Activated T-helper 2 cell treated with anti-CD3 and anti-CD28 coated beads, Interferon-gamma antibody, Interleukin-2, Interleukin-4, amounts not matched to agents 10 μg/mL and 5 μg/mL and 100 μg/mL, durations not matched to agents 14 hours and 24 hours and 36 hours (primary cell): ENCODE data around the gene NARS2. TPM values are rescaled to one million over a fixed set of nuclear protein-coding genes. Genes with fewer than 3 reads are reported as not detected.
"Not testable (repeated sequence)": the region's sequence is repeated elsewhere in the genome, so short reads cannot be mapped to it uniquely, and the experiment has no call there.

Source experiments
- DNase-seq: peaks from one replicate; pipeline ENCODE4 v3.0.0; 2021; ENCODE audit warnings: low spot score
- H3K27ac Mint-ChIP-seq: one replicate; pipeline ENCODE4 v1.8.0; 2021; ENCODE audit warnings: mixed read lengths
- H3K27me3 Mint-ChIP-seq: one replicate; pipeline ENCODE4 v1.8.0; 2021; ENCODE audit warnings: low read depth, mixed read lengths
- H3K36me3 Mint-ChIP-seq: one replicate; pipeline ENCODE4 v1.8.0; 2021; ENCODE audit warnings: low read depth, mixed read lengths
- H3K4me1 Mint-ChIP-seq: one replicate; pipeline ENCODE4 v1.8.0; 2021; ENCODE audit warnings: low read depth, mixed read lengths
- H3K4me3 Mint-ChIP-seq: one replicate; pipeline ENCODE4 v1.8.0; 2021; ENCODE audit warnings: low read depth, mild to moderate bottlenecking, moderate library complexity, mixed read lengths
- H3K9me3 Mint-ChIP-seq: one replicate; pipeline ENCODE4 v1.8.0; 2021; ENCODE audit warnings: mixed read lengths
- intact Hi-C: fragments of 100-400 bp; cut with micrococcal nuclease; formaldehyde crosslinking; loops from one replicate; pipeline ENCODE4 v1.15.1; 2023
- total RNA-seq: library from RNA; stranded (reverse); gene quantifications from 2 replicates; pipeline ENCODE4 v1.2.3, GENCODE V29; 2022

Gene NARS2
- total RNA-seq, 1 donor from 2014 or later: 34.1 TPM

DNA sequence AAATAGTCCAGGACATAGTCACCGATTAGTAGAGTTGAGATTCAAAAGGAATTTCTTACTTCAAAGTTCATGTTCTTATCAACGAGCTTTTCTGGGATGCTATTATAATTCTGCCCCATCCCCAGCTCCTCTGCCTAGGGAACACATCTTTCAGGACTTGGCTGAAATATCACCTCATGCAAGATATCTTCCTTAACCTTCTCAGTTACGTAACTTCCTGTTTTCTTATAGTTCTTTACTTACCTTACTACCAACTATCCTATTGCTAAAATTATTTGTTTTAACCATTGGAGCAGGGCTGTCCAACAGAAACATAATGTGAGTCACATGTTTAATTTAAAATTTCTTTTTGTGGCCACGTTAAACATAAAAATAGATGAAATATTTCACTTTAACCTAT, 2.3 kb downstream of the NARS2 start:
- H3K36me3 Mint-ChIP-seq: peaks cover 46% of the 10 kb centered on the region
- no peak overlapping the region for H3K27ac Mint-ChIP-seq
- intact Hi-C loops: loop anchor here (5.0 kb wide), 1 partner anchor 750 kb away; the partner anchor contains the start of genes AAMDC and RSF1

DNA sequence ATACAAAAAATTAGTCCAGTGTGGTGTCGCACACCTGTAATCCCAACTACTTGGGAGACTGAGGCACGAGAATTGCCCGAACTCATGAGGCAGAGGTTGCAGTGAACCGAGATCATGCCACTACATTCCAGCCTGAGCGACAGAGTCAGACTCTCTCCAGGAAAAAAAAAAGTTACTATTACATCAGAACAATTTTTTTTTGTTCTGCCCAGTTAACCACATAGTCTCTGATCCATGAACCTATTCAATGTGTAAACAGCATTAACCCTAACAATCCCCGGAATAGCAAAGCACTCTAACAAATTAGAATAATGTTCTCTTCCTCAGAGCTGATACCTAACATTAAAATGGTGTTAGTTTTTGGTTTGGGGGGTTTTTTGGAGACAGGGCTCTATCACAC, 4.6 kb downstream of the NARS2 start:
- H3K4me3 Mint-ChIP-seq: no peak overlapping the region
- H3K4me1 Mint-ChIP-seq: peaks cover 42% of the 10 kb centered on the region
- H3K27me3 Mint-ChIP-seq: no peaks in the 10 kb centered on the region
- peaks cover 65% of the 10 kb centered on the region for H3K36me3 Mint-ChIP-seq
- H3K27ac Mint-ChIP-seq: no peak overlapping the region
- no peaks in the 10 kb centered on the region for H3K9me3 Mint-ChIP-seq
- DNase-seq: no peak
- intact Hi-C loops: loop anchor here (5.0 kb wide), 1 partner anchor 748 kb away; the partner anchor contains the start of genes AAMDC and RSF1

More for the DNA sequence above, 2.3 kb downstream of the NARS2 start:
- Mint-ChIP-seq H3K4me1 (peaks cover 31% of the 10 kb centered on the region), H3K4me3 (peak overlapping the region; percentile 93), H3K9me3 (no peaks in the 10 kb centered on the region), H3K27me3 (peaks cover 2% of the 10 kb centered on the region)
- no peak for DNase-seq

DNA sequence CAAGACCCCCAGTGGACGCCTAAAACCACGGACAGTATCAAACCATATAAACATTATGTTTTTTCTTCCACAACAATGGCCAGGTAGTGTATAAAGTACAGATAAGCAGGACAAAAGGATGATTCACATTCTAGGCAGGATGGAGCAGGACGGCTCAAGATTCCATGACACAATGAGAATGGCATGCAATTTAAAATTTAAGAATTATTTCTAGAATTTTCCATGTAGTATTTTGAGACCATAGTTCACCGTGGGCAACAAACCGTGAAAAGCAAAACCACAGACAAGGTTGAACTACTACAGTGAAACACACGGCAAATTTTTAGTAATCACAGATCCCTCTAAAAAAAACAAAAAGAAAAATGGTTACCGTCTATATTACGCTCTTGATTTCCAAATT, 7.5 kb downstream of the NARS2 start:
- no peak overlapping the region for H3K4me3 Mint-ChIP-seq
- H3K27me3 Mint-ChIP-seq: no peaks in the 10 kb centered on the region
- intact Hi-C loops: no loop called here
- H3K4me1 Mint-ChIP-seq: peaks cover 42% of the 10 kb centered on the region
- no peaks in the 10 kb centered on the region for H3K9me3 Mint-ChIP-seq
- H3K27ac Mint-ChIP-seq: no peak overlapping the region
- peaks cover 64% of the 10 kb centered on the region for H3K36me3 Mint-ChIP-seq
- no peak for DNase-seq

DNA sequence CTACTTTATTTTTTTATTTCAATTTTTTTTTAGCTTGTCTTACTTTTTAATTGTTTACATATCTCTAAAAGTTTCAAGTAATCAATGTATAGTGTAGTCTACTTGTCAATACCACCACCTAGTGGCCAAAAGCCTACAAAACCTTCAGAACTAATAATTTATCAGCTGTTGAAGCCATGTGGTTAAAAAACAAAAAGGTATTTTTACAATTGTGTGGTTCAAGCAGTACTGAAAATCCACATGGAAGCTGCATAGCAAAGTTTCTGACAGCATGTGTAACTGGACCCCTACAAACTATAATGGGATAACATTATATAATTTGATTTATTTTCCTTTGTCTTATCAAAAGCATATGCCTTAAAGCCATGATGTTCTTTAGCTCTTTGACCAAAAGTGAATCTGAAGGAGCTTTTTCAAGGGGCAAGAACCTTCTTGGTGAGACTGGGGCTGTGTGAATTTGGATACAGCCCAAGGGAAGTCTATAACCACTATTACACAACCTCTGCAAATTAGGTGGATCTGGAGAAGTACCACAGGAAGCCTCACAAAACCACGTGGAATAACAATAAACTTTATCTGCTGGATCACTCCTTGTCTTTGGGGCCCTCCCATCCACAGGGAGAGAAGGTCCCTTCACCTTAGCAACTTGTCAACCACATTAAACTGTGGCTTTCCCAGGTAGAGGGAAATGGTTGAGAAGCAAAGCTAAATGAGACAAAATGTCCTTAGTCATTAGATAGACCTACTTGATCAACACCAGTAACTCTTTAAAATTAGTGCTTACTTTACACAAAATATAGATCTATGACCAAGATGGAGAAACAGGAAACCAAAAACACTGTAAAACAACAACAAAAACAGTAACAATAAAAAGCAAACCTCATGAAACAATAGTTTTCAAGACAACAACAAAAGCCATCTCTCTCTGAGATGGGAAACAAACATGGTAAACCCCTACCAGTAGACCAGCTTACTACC, 9.9 kb downstream of the NARS2 start:
- H3K36me3 Mint-ChIP-seq: peaks cover 51% of the 10 kb centered on the region

DNA sequence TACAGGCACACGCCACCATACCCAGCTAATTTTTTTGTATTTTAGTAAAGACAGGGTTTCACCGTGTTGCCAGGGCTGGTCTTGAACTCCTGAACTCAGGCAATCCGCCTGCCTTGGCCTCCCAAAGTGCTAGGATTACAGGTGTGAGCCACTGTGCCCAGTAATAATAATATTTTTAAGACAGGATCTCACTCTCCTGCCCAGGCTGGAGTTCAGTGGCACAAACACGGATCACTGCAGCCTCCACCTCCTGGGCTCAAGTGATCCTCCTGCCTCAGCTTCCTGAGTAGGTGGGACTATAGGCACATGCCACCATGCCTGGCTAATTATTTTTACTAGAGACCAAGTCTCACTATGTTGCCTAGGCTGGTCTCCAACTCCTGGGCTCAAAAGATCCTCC, 10.6 kb downstream of the NARS2 start:
- not testable (repeated sequence) for DNase-seq
- Mint-ChIP-seq H3K4me1 (peaks cover 60% of the 10 kb centered on the region), H3K27ac (peak overlapping the region; percentile 76)

More for the DNA sequence above, 9.9 kb downstream of the NARS2 start:
- H3K4me3 Mint-ChIP-seq: no peak overlapping the region
- H3K4me1 Mint-ChIP-seq: peaks cover 53% of the 10 kb centered on the region
- H3K27me3 Mint-ChIP-seq: no peaks in the 10 kb centered on the region
- peak; percentile 26 for DNase-seq
- intact Hi-C loops: loop anchor here (1.0 to 5.0 kb wide), 7 partner anchors 97 to 427 kb away; partner anchors contain the start of genes ALG8 and GAB2
- peak overlapping the region; percentile 76 for H3K27ac Mint-ChIP-seq
- no peaks in the 10 kb centered on the region for H3K9me3 Mint-ChIP-seq

DNA sequence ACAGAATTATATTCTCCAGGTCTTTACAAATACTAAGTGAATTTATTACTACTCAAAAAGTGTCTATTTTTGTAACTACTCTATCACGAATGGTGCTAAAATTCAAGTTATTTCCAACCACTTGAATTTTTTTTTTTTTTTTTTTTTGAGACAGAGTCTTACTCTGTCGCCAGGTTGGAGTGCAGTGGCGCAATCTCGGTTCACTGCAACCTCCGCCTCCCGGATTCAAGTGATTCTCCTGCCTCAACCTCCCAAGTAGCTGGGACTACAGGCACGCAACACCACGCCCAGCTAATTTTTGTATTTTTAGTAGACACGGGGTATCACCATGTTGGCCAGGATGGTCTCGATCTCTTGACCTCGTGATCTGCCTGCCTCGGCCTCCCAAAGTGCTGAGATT, 11.6 kb downstream of the NARS2 start:
- not testable (repeated sequence) for H3K9me3 Mint-ChIP-seq, H3K27me3 Mint-ChIP-seq, H3K4me3 Mint-ChIP-seq, H3K27ac Mint-ChIP-seq, DNase-seq
- Mint-ChIP-seq H3K36me3 (peaks cover 56% of the 10 kb centered on the region), H3K4me1 (peaks cover 62% of the 10 kb centered on the region)
- intact Hi-C loops: loop anchor here (2.0 to 5.0 kb wide), 5 partner anchors 96 to 426 kb away; partner anchors contain the start of gene ALG8

More for the DNA sequence above, 10.6 kb downstream of the NARS2 start:
- H3K36me3 Mint-ChIP-seq: peaks cover 56% of the 10 kb centered on the region
- H3K27me3 Mint-ChIP-seq, H3K9me3 Mint-ChIP-seq, H3K4me3 Mint-ChIP-seq: not testable (repeated sequence)
- intact Hi-C loops: loop anchor here (1.0 to 5.0 kb wide), 7 partner anchors 97 to 427 kb away; partner anchors contain the start of genes ALG8 and GAB2

DNA sequence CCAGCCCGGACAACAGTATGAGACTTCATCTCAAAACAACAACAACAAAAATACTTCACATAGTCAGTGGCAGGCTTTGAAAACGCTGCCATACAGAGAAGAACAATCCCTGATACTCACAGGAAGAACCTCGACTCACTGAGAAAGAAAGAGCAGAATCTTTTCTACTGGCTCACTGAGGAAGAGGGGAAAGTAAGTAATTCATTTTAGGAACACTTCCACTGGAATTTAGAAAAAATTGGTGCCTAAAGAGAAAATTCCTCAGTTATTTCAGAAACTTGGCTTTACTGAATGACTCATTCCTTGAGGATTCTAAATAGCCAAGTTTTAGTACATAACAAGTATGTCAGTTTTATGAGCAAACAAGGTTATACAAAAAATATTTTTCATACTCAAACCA, 12.3 kb downstream of the NARS2 start:
- Mint-ChIP-seq H3K27me3 (no peaks in the 10 kb centered on the region), H3K4me1 (peaks cover 62% of the 10 kb centered on the region), H3K4me3 (peak overlapping the region; percentile 34), H3K36me3 (peaks cover 55% of the 10 kb centered on the region), H3K27ac (peak overlapping the region; percentile 84), H3K9me3 (no peaks in the 10 kb centered on the region)
- intact Hi-C loops: loop anchor here (2.0 to 5.0 kb wide), 5 partner anchors 95 to 425 kb away; partner anchors contain the start of gene ALG8
- no peak for DNase-seq

DNA sequence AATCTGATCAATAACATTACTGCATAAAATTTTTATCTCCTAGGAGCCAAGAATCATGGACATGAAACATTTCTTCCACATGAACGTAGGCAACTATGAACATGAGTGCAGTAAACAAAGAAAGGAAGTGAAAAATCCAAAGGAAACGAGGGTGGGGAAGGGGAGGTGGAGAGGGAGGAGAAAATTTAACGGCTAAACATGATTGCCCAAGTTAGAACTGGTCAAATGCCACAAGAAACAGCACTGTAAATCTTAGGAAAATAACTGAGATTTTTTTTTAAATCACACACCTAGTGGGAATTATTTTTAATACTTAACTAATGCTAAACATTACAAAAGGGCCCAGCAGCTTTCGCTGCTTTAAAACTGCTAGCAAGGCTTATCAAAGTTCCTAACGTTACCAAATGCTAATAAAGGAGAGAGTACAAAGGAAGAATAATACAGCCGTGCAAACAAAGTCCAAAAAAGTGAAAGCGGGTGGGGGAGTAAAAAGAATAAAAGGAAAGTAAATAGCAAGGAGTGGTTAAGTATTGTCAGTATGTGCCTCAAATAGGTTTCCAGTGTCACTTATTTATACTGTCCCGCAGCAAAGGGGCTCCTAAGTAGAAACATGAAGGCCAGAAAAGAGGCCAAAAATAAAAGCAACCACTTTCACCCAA, 13.7 kb downstream of the NARS2 start:
- intact Hi-C loops: loop anchor here (5.0 kb wide), 4 partner anchors 94 to 424 kb away; partner anchors contain the start of gene ALG8
- Mint-ChIP-seq H3K36me3 (peaks cover 59% of the 10 kb centered on the region), H3K4me3 (peak overlapping the region; percentile 67), H3K27me3 (no peaks in the 10 kb centered on the region), H3K27ac (peak overlapping the region; percentile 84), H3K4me1 (peaks cover 68% of the 10 kb centered on the region), H3K9me3 (peaks cover 4% of the 10 kb centered on the region)
- no peak for DNase-seq

DNA sequence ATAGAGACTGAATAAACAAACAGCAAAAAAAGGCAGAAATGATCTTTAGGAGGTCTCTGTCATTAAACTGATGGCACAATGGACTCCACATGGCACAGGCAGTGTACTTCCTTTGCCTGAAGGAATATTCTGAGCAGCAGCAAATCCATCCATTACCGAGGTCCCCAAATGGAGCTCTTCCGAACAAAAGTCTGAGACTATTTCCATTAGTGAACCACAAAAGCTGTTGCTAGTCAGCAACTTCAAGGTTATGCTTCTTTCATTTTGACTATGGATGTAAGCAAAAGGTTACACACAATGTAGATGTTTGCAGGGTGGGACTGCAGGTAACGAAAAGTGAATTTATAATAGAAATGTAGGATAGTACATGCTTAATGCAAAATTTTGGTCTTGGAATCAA, 14.5 kb downstream of the NARS2 start:
- no peaks in the 10 kb centered on the region for H3K27me3 Mint-ChIP-seq
- H3K4me1 Mint-ChIP-seq: peaks cover 67% of the 10 kb centered on the region
- peaks cover 59% of the 10 kb centered on the region for H3K36me3 Mint-ChIP-seq
- H3K9me3 Mint-ChIP-seq: peaks cover 8% of the 10 kb centered on the region
- intact Hi-C loops: loop anchor here (5.0 kb wide), 4 partner anchors 93 to 423 kb away; partner anchors contain the start of gene ALG8
- DNase-seq: no peak
- H3K4me3 Mint-ChIP-seq: peak overlapping the region; percentile 67
- H3K27ac Mint-ChIP-seq: peak overlapping the region; percentile 84

DNA sequence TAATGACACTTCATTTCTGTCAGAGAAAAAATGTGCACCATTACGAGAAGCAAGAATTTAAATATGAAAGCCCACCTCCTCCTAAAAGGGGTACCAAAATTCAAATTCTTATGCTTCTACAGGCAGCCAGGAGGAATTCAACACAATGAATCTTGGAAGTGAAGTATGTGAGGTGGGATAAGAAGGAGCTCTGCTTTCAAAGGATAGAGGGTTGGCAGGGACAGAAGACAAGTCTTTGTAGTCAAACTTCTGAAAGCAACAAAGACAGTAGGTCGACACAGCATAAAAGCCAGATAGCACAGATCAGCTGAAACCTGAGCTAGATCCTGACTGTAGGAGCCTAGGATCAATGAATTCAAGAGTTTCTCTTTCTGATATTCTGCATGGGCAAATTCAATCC, 17.4 kb downstream of the NARS2 start:
- Mint-ChIP-seq H3K4me1 (peaks cover 51% of the 10 kb centered on the region), H3K4me3 (no peak overlapping the region), H3K27me3 (no peaks in the 10 kb centered on the region), H3K27ac (no peak overlapping the region), H3K36me3 (peaks cover 74% of the 10 kb centered on the region), H3K9me3 (peaks cover 12% of the 10 kb centered on the region)
- intact Hi-C loops: no loop called here
- no peak for DNase-seq

DNA sequence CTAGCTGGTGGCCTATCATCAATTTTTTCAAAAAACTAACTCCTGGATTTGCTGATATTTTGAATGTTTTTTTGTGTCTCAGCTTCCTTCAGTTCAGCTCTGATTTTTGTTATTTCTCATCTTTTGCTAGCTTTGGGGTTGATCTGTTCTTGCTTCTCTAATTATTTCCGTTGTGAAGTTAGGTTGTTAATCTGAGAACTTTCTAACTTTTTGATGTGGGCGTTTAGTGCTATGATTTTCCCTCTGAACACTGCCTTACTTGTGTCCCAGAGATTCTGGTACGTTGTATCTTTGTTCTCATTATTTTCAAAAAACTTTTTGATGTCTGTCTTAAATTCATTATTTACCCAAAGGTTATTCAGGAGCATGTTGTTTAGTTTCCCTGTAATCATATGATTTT, 19.1 kb downstream of the NARS2 start:
- H3K9me3 Mint-ChIP-seq: peaks cover 16% of the 10 kb centered on the region
- H3K4me1 Mint-ChIP-seq: peaks cover 35% of the 10 kb centered on the region
- H3K4me3 Mint-ChIP-seq: no peak overlapping the region
- H3K36me3 Mint-ChIP-seq: peaks cover 75% of the 10 kb centered on the region
- intact Hi-C loops: no loop called here
- no peak for DNase-seq
- H3K27me3 Mint-ChIP-seq: no peaks in the 10 kb centered on the region
- H3K27ac Mint-ChIP-seq: peak overlapping the region; percentile 41

DNA sequence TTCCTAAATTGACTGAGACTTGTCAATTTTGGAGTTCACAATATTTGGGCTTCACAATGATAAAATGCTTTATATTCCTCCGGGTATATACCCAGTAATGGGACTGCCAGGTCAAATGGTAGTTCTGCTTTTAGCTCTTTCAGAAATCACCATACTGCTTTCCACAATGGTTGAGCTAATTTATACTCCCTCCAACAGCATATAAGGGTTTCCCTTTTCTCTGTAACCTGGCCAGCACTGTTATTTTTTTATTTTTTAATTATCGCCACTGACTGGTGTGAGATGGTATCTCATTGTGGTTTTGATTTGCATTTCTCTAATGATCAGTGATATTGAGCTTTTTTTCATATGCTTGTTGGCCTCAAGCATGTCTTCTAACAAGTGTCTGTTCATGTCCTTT, 21.8 kb downstream of the NARS2 start:
- DNase-seq: no peak
- Mint-ChIP-seq H3K4me3 (no peak overlapping the region), H3K9me3 (peaks cover 16% of the 10 kb centered on the region), H3K36me3 (peaks cover 56% of the 10 kb centered on the region), H3K27ac (no peak overlapping the region), H3K27me3 (no peaks in the 10 kb centered on the region), H3K4me1 (peaks cover 34% of the 10 kb centered on the region)
- intact Hi-C loops: no loop called here
